Hepatocyte (in vitro differentiated cells): ENCODE results near the gene AUTS2. TPM values are rescaled to one million over a fixed set of nuclear protein-coding genes. Genes with fewer than 3 reads are reported as not detected.

Source experiments
- DNase-seq: peaks from one replicate; pipeline ENCODE4 v3.0.0-alpha.2; 2016; ENCODE audit warnings: low spot score
- H2AFZ ChIP-seq: fragments of 200-600 bp; sonication (generic); 2 replicates; pipeline ENCODE4 v1.6.0; 2016; ENCODE audit warnings: antibody characterized with exemption, mild to moderate bottlenecking
- H3K27ac ChIP-seq: fragments of 200-600 bp; sonication (generic); 2 replicates; pipeline ENCODE4 v1.5.1; 2016; ENCODE audit warnings: mild to moderate bottlenecking
- H3K27me3 ChIP-seq: fragments of 200-600 bp; sonication (generic); 2 replicates; pipeline ENCODE4 v1.6.1; 2016
- H3K36me3 ChIP-seq: fragments of 200-600 bp; sonication (generic); replicated peaks from 2 replicates; pipeline ENCODE4 v1.5.1; 2016; ENCODE audit warnings: low read depth; ENCODE audit not compliant: insufficient read depth
- H3K4me1 ChIP-seq: fragments of 200-600 bp; sonication (generic); 2 replicates; pipeline ENCODE4 v1.5.1; 2016; ENCODE audit warnings: mild to moderate bottlenecking, moderate library complexity; ENCODE audit not compliant: insufficient read depth
- H3K4me2 ChIP-seq: fragments of 200-600 bp; sonication (generic); 2 replicates; pipeline ENCODE4 v1.6.0; 2016
- H3K4me3 ChIP-seq: fragments of 200-600 bp; sonication (generic); 2 replicates; pipeline ENCODE4 v1.5.1; 2016; ENCODE audit warnings: mild to moderate bottlenecking
- H3K79me2 ChIP-seq: fragments of 200-600 bp; sonication (generic); 2 replicates; pipeline ENCODE4 v1.6.0; 2017; ENCODE audit warnings: mild to moderate bottlenecking
- H3K9me2 ChIP-seq: fragments of 200-600 bp; sonication (generic); replicated peaks from 2 replicates; pipeline ENCODE4 v1.6.0; 2017; ENCODE audit warnings: mild to moderate bottlenecking; ENCODE audit not compliant: insufficient read depth
- H3K9me3 ChIP-seq: fragments of 200-600 bp; sonication (generic); 2 replicates; pipeline ENCODE4 v1.5.1; 2016; ENCODE audit warnings: low read depth, mild to moderate bottlenecking
- H4K20me1 ChIP-seq: fragments of 200-600 bp; sonication (generic); 2 replicates; pipeline ENCODE4 v1.6.0; 2016; ENCODE audit warnings: mild to moderate bottlenecking; ENCODE audit not compliant: insufficient read depth, poor library complexity, severe bottlenecking
- CTCF ChIP-seq: fragments of 200-600 bp; sonication (generic); IDR thresholded peaks from 2 replicates; pipeline ENCODE4 v1.5.1; 2016; ENCODE audit warnings: antibody characterized with exemption, mild to moderate bottlenecking; ENCODE audit not compliant: poor library complexity
- EZH2 ChIP-seq: fragments of 200-600 bp; sonication (generic); IDR thresholded peaks from 2 replicates; pipeline ENCODE4 v1.6.1; 2016; ENCODE audit warnings: antibody characterized with exemption, mild to moderate bottlenecking, borderline replicate concordance
- EZH2phosphoT487 ChIP-seq: fragments of 200-600 bp; sonication (generic); IDR thresholded peaks from one replicate; pipeline ENCODE4 v1.6.1; 2018; ENCODE audit warnings: antibody characterized with exemption, mild to moderate bottlenecking, low read depth, moderate library complexity; ENCODE audit not compliant: unreplicated experiment, severe bottlenecking
- WGBS: methylation state at CpG from one replicate; pipeline ENCODE4 v1.1.6; 2016; ENCODE audit warnings: low lambda C conversion rate; ENCODE audit errors: missing lambda C conversion rate; 5-methylcytosine and 5-hydroxymethylcytosine counted together
- polyA plus RNA-seq: library from polyadenylated mRNA; unstranded; fragments of >200 nt; fragmentation: Nextera tagmentation; extraction: Ambion mirVana; gene quantifications from 2 replicates; pipeline ENCODE4 v1.2.1, GENCODE V29; 2016
- total RNA-seq: library from RNA; depleted of rRNA; stranded (reverse); fragments of >200 nt; gene quantifications from 2 replicates; pipeline ENCODE4 v1.2.3, GENCODE V29; 2014

Gene AUTS2
- total and polyA plus RNA-seq, 2 experiments from 2014 or later, result 34.4 to 40.9 TPM

GRCh38 chr7:70520611-70521010 is 922.3 kb downstream of the AUTS2 start:
- Histone ChIP-seq H3K27ac (peak overlapping the region; percentile 24), H3K9me3 (no peaks in the 10 kb centered on the region), H2AFZ (no peak overlapping the region), H3K4me1 (peaks cover 5% of the 10 kb centered on the region), H4K20me1 (no peaks in the 10 kb centered on the region), H3K4me2 (peak overlapping the region; percentile 1), H3K4me3 (no peak overlapping the region), H3K36me3 (no peaks in the 10 kb centered on the region), H3K9me2 (no peaks in the 10 kb centered on the region), H3K79me2 (no peaks in the 10 kb centered on the region), H3K27me3 (no peaks in the 10 kb centered on the region)
- WGBS, result 64% methylated on average over 4 of the region's 4 CpGs
- DNase-seq, result no peak
- TF ChIP-seq EZH2phosphoT487 (no peak), EZH2 (no peak), CTCF (no peak)

- no peak overlapping the region for H3K4me2 ChIP-seq
- no peaks in the 10 kb centered on the region for H3K27me3 ChIP-seq
- peaks cover 5% of the 10 kb centered on the region for H3K4me1 ChIP-seq
- H3K9me3 ChIP-seq, result no peaks in the 10 kb centered on the region
- H3K4me3 ChIP-seq, result no peak overlapping the region
- no peaks in the 10 kb centered on the region for H3K79me2 ChIP-seq
- no peaks in the 10 kb centered on the region for H4K20me1 ChIP-seq
- 88% methylated on average over 8 of the region's 8 CpGs for WGBS
- H3K9me2 ChIP-seq, result no peaks in the 10 kb centered on the region
- H2AFZ ChIP-seq, result no peak overlapping the region
- H3K36me3 ChIP-seq, result no peaks in the 10 kb centered on the region
- H3K27ac ChIP-seq, result no peak overlapping the region
- no peak for DNase-seq
- no peak for TF ChIP-seq CTCF
- TF ChIP-seq EZH2phosphoT487, result no peak
- TF ChIP-seq EZH2, result no peak
Measured at GRCh38 chr7:70523249-70523988, 925.1 kb downstream of the AUTS2 start.

GRCh38 chr7:70523989-70524351 is 925.7 kb downstream of the AUTS2 start:
- H3K4me3 ChIP-seq, result no peak overlapping the region
- no peak overlapping the region for H2AFZ ChIP-seq
- H3K9me2 ChIP-seq, result no peaks in the 10 kb centered on the region
- H3K9me3 ChIP-seq, result no peaks in the 10 kb centered on the region
- no peak for DNase-seq
- TF ChIP-seq CTCF (no peak), EZH2phosphoT487 (no peak), EZH2 (no peak)
- no peak overlapping the region for H3K4me2 ChIP-seq
- no peaks in the 10 kb centered on the region for H3K27me3 ChIP-seq
- H3K4me1 ChIP-seq, result peaks cover 5% of the 10 kb centered on the region
- 93% methylated on average over 2 of the region's 2 CpGs for WGBS
- H3K36me3 ChIP-seq, result no peaks in the 10 kb centered on the region
- no peak overlapping the region for H3K27ac ChIP-seq
- H4K20me1 ChIP-seq, result no peaks in the 10 kb centered on the region
- no peaks in the 10 kb centered on the region for H3K79me2 ChIP-seq

GRCh38 chr7:70525991-70526390 is 927.7 kb downstream of the AUTS2 start:
- no peaks in the 10 kb centered on the region for H4K20me1 ChIP-seq
- TF ChIP-seq EZH2, result no peak
- no peak for TF ChIP-seq CTCF
- no peak for TF ChIP-seq EZH2phosphoT487
- no peaks in the 10 kb centered on the region for H3K36me3 ChIP-seq
- H3K9me3 ChIP-seq, result no peaks in the 10 kb centered on the region
- H3K27ac ChIP-seq, result no peak overlapping the region
- H3K79me2 ChIP-seq, result no peaks in the 10 kb centered on the region
- no peak overlapping the region for H2AFZ ChIP-seq
- H3K4me3 ChIP-seq, result no peak overlapping the region
- no peaks in the 10 kb centered on the region for H3K9me2 ChIP-seq
- peaks cover 3% of the 10 kb centered on the region for H3K4me1 ChIP-seq
- DNase-seq, result no peak
- H3K27me3 ChIP-seq, result no peaks in the 10 kb centered on the region
- 89% methylated on average over 5 of the region's 5 CpGs for WGBS
- no peak overlapping the region for H3K4me2 ChIP-seq
